GM19455 (cell line): ENCODE data around the gene LCT.

Source experiments
- ATAC-seq: cut with Tn5 transposase; IDR thresholded peaks from one replicate; pipeline ENCODE4 v1.9.1; 2021; ENCODE audit not compliant: unreplicated experiment

LCT gene

DNA sequence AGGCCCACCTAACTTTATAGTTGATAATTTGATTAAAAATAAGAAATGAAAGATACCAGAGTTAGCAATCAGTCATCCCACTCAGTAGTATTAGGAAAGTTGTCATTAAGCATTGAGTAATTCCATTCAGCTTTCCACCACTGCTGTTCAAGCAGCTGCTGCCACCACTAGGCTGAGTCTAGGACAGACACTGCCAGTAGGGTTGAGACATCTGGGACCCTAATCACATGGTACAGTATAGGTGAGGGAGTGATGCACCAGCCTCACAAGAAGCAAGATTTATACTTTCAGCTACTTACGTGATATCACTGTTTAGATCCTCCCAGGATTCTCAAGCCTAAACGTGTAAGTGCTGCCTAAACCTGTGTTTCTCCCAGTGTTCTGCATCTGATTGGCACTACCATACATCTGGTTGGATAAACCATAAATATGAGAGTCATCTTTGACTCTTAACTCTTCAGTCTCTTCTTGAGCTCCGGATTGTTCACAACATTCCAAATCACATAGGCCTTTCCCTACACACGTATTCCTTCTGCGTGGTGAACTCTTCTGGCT lies 92.1 kb downstream of the LCT start:
- ATAC-seq: no peak

DNA sequence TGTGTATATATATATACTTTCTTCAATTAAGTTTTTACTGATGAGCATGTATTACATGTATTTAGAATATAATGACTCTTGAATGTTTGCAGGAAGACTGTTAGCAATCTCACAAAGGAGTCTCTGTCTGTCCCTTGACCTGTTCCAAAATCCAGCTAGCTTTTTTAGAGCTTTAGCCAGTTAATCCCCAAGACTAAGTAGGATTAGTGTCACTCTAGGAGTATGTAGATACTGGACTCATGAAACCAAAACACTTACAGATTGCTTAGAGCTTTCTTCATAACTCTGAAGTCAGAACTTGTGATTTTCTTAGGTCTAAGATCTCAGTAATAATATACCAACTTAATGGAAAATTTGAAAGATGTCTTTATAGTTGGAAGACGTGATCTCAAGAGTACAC lies 93.1 kb downstream of the LCT start:
- ATAC-seq: no peak

DNA sequence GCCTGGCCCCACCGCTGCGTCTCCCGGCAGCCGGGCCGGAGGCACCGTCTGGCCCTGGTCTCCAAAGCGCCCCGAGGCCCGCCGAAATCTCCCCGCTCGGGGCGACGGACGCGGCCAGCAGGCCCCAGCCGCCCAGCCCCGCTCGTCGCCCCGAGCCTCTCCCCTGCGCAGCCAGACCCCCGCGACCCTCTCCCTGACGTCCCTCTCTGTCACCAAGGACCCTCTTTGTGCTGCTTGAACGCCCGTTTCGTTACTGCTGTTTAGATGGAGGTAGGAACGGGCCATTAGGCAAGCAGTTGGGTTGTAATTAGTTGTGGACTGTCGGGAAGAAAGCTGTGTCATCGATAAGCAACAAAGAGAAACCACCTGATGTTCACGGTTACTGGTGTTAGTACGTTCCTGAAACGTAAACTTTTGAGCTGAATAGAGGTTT lies 94.6 kb downstream of the LCT start:
- ATAC-seq: peak; percentile 23

GRCh38 chr2:135741395-135742324 lies 95.3 kb downstream of the LCT start, which contains the start of gene UBXN4:
UBXN4 (plus strand) TSS chr2:135741855; CDS start chr2:135741930, 75 bp downstream.
- ATAC-seq: peak; percentile 95

DNA sequence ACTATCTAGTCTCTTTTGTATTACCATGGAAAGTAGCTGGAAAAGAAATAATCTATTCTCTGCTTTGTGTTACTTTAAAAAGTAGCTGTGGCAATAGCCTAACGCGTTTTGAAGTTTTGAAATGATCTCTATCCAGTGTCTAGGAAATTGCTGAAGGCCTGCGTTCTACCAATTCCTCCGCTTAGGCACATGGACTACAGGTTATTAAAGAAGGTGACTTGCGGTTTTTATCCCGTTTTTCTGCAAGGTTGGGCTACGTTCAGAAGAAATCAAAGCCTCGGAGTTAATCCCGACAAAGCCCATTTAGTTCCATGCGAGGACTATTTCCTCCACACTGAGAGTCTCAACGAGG lies 96.0 kb downstream of the LCT start:
- ATAC-seq: no peak

GRCh38 chr2:135740206-135740605 lies 96.8 kb downstream of the LCT start:
- ATAC-seq: no peak
